HG03439 (cell line): ENCODE results near the gene MARCHF2.
A peak's percentile ranks its signal among the peaks of the same experiment; 100 is the strongest.

Experiments
- ATAC-seq: cut with Tn5 transposase; IDR thresholded peaks from one replicate; pipeline ENCODE4 v1.9.1; 2021; ENCODE audit warnings: mild to moderate bottlenecking, moderate library complexity; ENCODE audit not compliant: unreplicated experiment

Gene MARCHF2

DNA sequence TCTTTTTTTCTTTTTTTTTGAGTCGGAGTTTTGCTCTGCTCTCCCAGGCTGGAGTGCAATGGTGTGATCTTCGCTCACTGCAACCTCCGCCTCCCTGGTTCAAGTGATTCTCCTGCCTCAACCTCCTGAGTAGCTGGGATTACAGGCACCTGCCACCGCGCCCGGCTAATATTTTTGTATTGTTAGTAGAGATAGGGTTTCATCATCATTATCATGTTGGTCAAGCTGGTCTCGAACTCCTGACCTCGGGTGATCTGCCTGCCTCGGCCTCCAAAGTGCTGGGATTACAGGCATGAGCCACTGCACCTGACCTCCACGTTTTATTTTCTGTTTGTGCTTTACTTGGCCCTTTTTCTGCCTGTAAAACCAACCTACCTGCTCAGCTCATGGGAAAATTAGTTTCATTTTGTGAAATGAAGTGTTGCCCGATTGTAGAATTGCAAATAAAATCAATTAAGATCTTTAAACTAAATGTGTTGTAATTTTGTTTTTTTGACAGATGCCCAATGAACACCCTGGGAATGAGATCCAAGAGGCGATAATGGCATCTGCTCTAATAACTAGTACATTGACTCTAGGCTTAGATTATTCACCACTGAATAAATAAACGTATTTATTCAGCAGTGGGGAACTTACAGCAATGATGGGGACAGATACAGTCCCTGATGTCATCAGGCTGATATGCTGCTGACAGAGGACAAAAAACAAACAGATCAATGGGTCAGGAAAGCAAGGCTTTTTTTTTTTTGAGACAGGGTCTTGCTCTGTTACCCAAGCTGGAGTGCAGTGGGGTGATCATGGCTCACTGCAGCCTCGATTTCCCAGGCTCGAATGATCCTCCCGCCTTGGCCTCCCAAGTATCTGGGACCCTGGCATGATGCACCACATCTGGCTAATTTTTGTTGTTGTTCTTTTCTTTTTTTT, 25.2 kb upstream of the MARCHF2 start:
- ATAC-seq: no peak

DNA sequence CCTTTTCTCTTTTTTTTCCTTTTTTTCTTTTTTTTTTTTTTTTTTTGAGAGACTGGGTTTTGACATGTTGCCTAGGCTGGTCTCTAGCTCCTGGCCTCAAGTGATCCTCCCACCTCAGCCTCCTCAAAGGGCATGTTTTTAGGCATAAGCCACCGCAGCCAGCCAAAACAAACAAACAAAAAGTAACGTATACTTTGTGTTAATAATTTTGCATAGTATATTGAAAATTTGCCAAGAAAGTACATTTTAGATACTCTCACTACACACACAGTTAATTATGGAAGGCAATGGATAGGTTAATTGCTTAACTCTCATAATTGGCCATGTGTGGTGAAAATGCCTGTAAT, 24.5 kb upstream of the MARCHF2 start:
- no peak for ATAC-seq

DNA sequence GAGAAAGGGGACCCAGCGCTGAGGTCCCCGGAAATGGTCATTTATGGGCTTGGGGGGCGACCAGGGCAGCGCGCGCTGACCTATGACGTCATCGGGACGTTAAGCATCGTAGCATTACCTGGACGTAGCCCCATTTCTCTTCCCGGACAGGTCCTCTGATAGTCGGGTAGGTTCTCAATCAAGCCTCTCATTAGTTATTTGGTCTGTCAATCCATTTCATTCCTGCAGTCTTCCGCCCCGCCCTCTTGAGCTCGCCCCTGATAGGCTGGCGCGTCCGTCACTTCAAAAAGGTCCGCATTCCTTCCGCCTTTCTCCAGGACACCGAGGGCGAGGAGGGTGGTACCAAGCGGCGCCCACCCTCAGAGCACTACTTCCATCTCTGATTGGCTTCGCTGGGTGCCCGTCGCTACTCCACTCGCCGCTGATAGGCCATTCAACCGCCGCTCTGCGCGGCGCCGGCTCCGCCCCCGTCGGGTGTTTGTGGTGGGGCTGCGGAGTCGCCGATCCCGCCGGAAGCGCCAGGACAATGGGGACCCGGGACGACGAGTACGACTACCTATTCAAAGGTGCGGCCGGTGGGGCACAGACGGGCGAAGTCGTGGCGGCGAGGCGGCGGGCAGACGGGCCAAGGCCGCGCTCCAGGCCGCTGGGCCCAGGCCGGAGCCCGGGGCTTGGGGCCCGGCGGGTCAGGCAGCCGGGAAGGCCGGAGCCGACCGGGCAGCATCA, 23.1 kb upstream of the MARCHF2 start, which contains the start of gene RAB11B:
RAB11B (plus strand) TSS at position 470 of the 726 bp plus-strand sequence; CDS start at position 527, 57 bp downstream.
- ATAC-seq: peak; percentile 91

DNA sequence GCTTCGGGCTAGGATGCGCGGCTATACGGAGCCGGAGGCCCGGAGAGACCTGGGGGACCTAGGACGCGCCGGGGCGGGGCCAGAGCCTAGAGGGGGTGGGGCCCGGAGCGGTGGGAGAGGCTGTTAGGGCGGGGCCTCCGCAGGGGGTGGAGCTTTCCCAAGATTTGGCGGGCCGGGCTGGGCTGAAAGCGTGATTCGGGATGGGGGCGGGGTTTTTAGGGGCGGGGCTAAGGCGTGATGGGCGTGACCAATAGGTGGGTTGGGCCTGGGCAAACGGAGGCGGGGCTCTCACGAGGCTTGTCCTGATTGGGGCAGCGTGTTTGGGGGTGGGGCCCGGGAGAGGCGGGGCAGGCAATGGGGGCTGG, 22.5 kb upstream of the MARCHF2 start:
- ATAC-seq: peak; percentile 42

DNA sequence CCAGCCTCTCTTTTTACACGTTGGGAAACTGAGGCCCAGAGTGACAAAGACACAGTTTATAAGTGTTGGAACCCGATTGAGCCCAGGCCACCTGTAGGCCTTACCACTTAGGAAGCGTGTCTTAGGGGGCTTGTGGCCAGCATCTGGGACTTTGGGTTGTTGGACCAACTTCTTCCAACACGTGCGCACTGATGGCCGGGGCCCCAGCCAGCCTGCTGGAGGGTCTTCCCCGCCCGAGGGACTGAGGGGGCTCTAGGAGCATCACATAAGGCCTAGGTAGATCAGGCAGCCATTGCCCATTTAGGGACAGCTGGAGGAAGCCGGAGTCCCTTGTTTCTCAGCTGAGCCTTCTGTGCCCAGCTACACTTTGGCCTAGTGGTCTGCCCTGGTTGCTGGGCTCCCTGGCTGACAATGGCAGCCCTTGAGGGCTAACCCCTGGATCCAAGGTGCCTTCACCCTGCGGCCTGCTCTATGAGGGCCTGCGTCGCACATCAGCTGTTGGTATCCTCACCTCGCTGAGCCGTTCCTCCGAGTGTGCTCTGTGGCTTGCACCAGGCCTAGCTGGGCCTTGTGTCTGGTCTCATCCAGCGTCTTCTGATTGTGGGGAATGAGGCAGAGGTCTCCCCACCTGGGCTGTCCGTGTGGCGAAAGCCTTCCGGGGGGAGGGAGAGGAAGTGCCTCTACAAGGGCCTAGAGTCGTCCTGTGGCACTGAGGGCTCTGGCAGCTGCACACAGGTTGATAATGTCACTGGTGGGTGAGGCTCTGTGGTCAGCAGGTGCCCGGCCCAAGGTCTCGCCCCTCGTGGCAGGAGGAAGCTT, 21.7 kb upstream of the MARCHF2 start:
- no peak for ATAC-seq

DNA sequence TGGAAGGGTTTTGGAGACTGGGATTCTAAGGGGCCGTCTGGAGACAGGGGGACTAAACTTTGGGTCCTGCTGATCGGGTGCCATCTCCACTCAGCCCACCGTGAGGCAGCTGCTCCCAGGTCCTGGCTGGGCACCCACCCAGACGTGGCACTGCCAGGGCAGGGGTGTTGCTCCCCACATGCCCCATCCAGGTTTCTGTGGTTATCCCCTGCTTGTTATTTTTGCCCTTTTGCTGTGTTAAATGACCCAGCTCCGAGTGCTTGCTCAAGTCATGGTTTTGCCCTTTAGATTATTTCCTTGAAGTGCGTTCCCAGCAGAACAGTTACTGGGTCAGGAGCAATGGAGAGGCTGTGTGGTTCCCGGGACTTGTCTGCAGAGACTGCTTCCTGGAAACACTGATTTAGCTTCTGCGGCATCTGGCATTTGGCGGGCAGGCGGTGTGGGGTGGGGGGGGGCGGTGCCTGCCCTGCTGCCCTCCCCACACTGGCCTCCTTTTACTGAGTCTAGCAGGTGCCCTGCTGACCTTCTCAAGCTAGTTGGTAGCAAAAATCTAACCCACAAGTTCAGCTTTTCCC, 21.0 kb upstream of the MARCHF2 start:
- no peak for ATAC-seq

DNA sequence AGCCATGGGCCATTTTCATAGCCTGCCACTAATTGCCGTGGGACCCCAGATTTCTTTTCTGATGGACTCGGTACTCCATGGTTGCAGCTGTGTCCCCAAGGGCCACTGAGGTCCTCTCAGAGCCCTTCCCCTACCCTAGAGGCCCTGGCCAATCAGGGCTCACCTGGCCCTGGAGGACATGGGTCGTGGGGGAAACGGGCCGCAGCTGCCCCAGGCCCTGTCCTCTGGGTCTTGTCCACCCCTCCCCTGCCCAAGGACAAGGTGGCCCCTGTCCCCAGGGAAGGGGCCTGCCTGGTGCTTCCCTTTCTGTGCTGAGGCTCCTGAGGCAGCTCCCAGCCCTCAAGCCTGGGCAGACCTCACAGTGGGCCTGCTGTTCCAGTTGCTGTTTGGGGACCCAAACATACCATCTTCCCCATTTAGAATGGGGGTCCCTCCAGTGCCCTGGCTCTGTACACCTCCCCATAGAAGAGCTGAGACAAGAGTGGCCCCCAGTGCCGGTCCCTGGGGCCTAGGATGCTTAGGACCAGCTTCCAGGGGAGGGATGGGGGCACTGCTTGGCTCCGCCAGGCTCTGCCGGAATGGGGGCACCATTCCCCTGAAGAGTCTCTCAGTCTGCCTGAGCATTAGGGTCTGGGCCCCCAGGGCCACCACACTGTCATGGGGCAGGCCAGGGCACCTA, 19.8 kb upstream of the MARCHF2 start:
- ATAC-seq: no peak

DNA sequence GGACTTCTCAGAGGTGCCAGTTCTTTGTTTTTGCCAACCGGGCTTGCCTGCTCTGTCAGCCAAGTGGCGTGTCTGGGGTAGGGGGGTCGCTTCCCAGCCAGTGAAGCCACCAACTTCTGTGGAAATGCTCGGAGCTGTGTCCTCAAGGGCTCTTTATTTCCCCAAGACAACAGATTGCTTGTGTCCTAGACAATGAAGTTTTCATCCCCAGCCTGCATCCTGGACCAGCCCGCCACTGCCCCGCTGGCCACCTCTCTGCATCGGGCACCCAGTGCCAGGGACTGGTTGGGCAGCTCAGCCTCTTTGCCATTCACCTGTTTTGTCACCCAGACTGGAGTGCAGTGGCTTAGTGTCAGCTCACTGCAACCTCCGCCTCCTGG, 19.2 kb upstream of the MARCHF2 start:
- no peak for ATAC-seq

DNA sequence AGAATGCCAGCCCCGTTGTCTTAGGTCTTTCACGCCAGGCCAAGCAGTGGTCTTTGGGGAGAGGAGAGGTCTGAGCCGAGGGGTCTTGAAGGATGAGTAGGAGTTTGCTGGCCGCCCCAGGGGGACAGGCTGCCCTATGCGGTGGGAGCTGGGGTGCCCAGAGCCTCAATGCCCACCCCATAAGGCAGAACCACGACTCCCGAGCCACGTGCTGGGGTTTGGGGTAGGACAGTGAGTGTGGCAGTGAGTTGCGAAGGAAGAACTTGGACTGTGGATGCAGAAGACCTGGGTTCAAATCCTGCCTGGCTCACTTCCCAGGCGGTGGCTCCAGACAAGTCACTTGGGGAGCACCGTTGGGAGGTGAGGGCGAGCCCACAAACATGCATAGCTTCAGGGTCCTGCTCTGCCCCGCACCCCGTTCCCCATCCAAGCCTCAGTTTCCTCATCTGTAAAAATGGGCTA, 17.5 kb upstream of the MARCHF2 start:
- no peak for ATAC-seq

DNA sequence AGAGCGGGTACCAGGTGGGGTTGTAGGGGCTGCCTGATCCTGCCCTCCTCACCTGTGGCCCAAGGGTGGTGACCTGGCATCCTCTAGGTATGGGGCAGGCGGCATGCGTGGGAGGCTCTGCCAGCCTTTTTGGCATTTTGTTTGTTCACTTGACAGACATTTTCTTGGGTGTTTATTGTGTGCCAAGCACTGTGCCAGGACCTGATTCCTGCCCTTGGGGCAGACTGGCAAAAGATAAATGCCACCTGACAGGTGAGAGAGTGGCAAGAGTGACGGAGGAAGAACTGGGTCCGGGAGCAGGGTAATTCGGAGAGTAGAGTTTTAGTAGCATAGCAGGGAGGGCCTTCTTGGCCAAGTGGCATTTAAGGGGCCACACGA, 16.9 kb upstream of the MARCHF2 start:
- ATAC-seq: no peak

DNA sequence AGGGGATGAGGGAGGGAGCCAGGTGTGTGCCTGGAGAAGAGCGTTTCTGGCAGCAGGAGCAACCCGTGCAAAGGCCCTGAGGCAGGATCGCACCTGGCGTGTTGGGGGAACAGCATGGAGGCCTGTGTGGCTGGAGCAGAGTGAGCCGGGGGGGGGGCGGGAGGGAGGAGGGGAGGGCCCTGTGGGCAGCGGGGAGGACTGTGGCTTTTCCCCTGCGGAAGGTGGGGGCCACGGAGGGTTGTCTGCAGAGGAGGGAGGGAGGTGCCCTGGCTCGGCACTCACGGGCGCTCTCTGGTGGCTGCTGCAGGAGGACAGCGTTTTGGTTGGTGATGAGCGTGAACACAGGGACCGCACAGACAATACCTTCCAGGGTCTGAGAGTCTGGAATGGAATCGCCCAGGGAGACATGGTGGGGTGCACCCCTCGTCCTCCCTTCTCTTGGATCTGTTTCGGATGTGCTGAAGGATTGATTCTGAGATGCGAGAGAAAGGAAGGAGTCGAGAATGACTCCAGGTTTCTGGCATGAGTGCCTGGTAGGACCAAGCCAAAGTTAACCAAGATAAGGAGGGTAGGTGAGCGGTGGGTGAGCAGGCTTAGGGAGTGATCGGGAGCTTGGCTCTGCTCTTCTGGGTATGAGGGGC, 16.4 kb upstream of the MARCHF2 start:
- no peak for ATAC-seq

DNA sequence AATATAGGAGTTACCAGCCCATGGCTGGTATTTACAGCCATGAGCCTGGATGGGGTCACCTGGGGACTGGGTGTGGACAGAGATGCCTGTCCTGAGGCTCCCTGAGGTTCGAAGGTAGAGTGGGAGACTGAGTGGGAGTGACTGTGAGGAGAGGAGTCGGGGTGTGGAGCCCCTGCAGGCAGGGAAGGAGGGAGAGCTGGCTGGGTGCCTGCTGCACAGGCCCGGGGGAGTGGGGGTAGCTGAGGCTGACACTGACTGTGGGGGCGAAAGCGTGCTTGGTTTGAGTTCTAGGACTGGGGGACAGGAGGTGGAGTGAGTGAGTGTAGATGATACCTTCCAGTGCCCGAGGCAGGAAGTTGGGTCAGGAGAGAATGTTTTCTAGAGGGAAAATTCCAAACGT, 15.8 kb upstream of the MARCHF2 start:
- no peak for ATAC-seq

DNA sequence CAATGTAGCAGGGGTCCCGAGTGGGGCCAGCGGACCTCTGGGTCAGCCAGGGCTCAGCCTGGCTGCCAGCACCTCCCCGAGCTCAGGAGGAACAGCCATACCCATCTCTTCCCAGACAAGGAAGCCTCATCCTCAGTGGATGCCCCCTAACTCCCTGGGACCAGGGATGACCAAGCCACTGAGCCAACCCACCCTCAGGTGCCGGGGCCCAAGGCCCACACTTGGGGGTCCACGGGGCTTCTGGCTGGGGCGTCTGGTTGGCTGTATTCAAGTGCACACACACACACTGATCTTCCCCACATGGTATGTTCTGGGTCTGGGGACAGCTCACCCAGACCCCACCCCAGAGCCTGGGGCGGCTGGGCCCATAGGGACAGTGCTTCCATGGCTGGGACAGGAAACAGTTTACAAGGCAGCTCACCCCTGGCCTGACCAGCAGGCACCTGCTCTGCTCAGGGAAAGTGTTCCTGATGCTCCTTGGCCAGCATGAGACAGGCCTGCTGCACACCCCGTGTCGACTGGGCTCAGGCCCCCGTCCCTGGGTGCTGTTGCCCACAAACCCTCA, 15.3 kb upstream of the MARCHF2 start:
- no peak for ATAC-seq

DNA sequence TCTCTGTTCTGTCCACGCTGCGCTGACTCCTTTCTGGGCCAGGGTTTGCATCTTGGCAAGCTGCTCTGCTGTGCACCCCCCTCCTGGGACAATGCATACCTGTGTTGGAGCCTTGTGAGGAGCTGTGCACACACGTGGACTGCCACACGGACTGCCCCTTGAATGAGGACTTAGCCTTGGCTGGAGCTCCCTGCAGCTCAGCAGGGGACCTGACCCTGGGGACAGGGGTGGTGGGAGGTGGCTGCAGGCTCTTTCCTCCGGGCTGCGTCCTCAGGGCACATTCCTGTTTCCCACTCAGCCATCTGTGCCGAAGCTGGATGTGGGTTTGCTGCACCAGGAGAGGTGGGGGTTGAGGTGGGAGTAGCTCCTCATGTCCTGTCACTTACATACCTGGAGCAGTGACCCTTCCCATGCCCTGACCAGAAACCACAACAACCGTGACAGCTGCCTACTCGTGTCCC, 14.8 kb upstream of the MARCHF2 start:
- no peak for ATAC-seq

DNA sequence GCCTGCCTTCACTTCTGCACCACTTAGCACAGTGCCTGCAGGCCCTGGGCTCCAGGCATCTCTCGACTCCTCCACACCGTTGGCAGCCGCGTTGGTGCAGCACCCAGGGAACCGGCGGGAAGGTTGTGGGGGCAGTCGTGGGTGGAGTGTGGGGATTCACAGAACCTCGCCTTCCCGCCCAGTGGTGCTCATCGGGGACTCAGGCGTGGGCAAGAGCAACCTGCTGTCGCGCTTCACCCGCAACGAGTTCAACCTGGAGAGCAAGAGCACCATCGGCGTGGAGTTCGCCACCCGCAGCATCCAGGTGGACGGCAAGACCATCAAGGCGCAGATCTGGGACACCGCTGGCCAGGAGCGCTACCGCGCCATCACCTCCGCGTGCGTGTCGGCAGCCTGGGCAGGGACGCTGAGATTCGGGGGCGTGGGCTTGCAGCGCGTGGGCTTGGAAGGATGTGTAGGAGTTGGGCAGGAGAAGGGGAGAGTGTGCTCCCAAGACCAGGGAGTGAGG, 13.4 kb upstream of the MARCHF2 start:
- ATAC-seq: no peak

DNA sequence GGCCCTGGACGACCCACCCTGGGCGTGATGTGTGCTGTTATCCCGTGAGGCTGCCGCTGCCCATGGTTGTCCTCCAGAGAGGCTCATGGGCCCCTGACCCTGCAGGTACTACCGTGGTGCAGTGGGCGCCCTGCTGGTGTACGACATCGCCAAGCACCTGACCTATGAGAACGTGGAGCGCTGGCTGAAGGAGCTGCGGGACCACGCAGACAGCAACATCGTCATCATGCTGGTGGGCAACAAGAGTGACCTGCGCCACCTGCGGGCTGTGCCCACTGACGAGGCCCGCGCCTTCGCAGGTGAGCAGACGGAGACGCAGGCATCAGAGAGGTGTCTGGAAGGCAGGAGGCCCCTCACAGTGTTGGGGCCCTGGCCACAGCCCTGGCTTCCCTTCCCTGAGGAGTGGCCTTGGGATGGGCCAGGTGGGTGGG, 11.1 kb upstream of the MARCHF2 start:
- no peak for ATAC-seq

DNA sequence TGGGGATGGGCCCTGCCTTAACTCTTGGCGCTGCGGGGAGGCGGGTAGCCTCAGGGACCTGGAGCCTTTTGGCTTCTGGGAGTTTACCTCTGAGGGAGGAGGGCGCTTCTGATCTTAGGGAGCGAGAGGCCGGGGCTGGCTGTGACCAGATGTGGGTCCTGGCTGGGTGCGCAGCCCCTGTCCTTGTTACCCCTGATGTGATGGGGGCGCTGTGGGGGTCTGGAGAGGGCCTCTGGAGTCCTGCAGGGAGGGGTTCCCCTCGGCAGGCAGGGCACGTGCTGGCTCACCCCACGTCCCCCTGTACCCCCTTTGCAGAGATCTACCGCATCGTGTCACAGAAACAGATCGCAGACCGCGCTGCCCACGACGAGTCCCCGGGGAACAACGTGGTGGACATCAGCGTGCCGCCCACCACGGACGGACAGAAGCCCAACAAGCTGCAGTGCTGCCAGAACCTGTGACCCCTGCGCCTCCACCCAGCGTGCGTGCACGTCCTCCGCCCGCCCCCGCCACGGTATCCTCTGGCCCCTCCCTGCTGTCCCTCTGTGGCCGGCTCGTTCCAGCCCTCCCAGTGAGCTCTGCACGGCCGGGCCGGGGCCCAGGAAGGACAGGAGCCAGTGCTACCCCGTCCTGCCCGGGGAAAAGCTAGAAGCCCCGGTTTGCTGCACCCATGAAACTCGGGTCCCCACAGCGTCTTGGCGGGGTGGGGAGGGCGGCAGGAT, 9.8 kb upstream of the MARCHF2 start:
- no peak for ATAC-seq

DNA sequence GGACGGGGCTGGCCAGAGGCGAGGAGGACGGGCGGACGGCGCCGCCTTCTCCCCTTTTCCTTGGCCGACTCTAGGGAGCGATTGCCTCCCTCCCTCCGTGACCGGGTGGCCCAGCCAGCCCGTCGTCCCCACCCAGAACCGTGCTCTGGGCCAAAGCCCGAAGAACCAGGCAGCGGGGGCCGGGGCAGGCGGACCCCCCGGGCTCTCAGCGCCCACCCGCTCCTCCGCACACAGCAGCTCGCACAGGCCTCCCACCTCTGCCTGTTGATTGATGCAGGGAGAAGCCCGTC, 9.3 kb upstream of the MARCHF2 start:
- no peak for ATAC-seq
